SK-N-MC (cell line): Measurements from ENCODE around the gene SMG6.

Source experiments
- DNase-seq: peaks from one replicate; pipeline ENCODE4 v3.0.0-alpha.2; 2011; ENCODE audit warnings: low read depth, low spot score
- H3K27ac ChIP-seq: fragments of 200-600 bp; sonication (generic); 2 replicates; pipeline ENCODE4 v1.5.1; 2016; ENCODE audit warnings: mixed run types
- H3K36me3 ChIP-seq: fragments of 200-600 bp; sonication (generic); 2 replicates; pipeline ENCODE4 v1.6.1; 2017; ENCODE audit warnings: antibody characterized with exemption, low read length, mixed read lengths; ENCODE audit not compliant: insufficient read depth
- H3K4me3 ChIP-seq: fragments of 200-600 bp; sonication (generic); 2 replicates; pipeline ENCODE4 v1.5.1; 2016
- H3K9ac ChIP-seq: fragments of 200-600 bp; sonication (generic); 2 replicates; pipeline ENCODE4 v1.8.0; 2017; ENCODE audit warnings: mixed run types, mixed read lengths; ENCODE audit not compliant: insufficient read length
- H3K9me3 ChIP-seq: fragments of 200-600 bp; sonication (generic); 2 replicates; pipeline ENCODE4 v1.6.1; 2017; ENCODE audit warnings: low read depth, mild to moderate bottlenecking, antibody characterized with exemption, low read length, moderate library complexity, mixed read lengths
- EZH2 ChIP-seq: fragments of 200-600 bp; sonication (generic); IDR thresholded peaks from one replicate; pipeline ENCODE4 v1.6.1; 2017; ENCODE audit warnings: antibody characterized with exemption
- FOXP2 ChIP-seq: optimal IDR thresholded peaks from 2 replicates; pipeline ENCODE3; 2011; ENCODE audit warnings: mild to moderate bottlenecking, moderate library complexity; ENCODE audit not compliant: insufficient read depth; ENCODE audit errors: extremely low read length, control extremely low read depth
- POLR2AphosphoS5 ChIP-seq: IDR thresholded peaks from 2 replicates; pipeline ENCODE4 v1.6.1; 2012; ENCODE audit warnings: mild to moderate bottlenecking, low read depth, low read length, borderline replicate concordance

Gene SMG6

GRCh38 chr17:2241823-2242222 lies 61.8 kb downstream of the SMG6 start:
- Histone ChIP-seq H3K9ac (no peak overlapping the region), H3K27ac (peak overlapping the region; percentile 19; the same call in 1 of the 2 replicates), H3K4me3 (no peak overlapping the region), H3K9me3 (no peaks in the 10 kb centered on the region), H3K36me3 (no peaks in the 10 kb centered on the region; the same call in 1 of the 2 replicates)
- DNase-seq = no peak
- TF ChIP-seq EZH2 (no peak), POLR2AphosphoS5 (no peak), FOXP2 (no peak)

DNA sequence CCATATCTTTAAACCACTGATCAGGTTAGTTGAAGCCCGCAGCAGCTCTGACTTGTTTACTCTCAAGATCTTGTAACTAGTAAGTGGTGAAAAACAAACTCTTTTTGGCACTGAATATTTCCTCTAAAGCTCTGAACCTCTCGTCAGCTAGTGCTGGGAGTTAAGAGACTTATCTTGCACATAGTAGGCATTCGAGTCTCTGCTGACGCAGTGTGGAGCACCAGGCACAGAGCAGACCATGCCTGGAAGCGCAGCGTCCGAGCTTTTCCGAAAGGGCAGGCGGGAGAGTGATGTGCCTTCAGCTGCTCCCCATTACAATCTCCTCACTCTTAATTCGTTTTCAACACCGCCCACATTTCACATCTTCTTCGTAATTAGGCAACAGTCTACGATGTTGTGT lies 63.0 kb downstream of the SMG6 start:
- Histone ChIP-seq H3K9ac (no peak overlapping the region), H3K36me3 (no peaks in the 10 kb centered on the region; the same call in 1 of the 2 replicates), H3K27ac (no peak overlapping the region), H3K4me3 (no peak overlapping the region), H3K9me3 (no peaks in the 10 kb centered on the region)
- TF ChIP-seq POLR2AphosphoS5 (no peak), EZH2 (no peak), FOXP2 (no peak)
- no peak for DNase-seq

DNA sequence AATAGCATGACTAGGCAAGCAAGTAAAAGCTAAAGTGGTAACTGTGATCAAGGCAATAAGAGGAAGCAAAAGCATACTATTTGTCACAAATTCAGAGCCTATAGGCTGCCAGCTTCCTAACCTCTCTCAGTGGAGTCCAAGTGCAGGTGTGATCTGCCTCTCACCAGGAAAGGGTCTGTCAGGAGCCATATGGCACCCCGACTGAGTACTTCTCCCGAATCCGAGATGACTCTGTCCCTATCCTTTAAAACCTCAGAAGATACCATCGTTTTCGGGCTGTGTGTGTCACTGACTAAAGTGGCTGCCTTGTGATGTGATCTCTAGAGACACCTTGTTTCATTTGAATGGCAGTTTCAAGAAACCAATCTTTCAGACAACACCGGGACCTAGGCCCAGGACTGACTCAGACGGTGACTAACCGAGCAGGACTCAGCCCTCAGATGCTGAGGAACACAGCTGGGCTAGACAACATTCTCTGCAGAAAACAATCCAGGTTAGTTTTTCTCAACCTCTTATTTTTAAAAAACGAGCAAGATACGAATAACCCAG lies 63.6 kb downstream of the SMG6 start:
- no peak overlapping the region for H3K4me3 ChIP-seq
- no peaks in the 10 kb centered on the region for H3K9me3 ChIP-seq
- TF ChIP-seq POLR2AphosphoS5 (no peak), FOXP2 (no peak), EZH2 (no peak)
- DNase-seq = no peak
- no peak overlapping the region for H3K9ac ChIP-seq
- no peaks in the 10 kb centered on the region; the same call in 1 of the 2 replicates for H3K36me3 ChIP-seq
- no peak overlapping the region for H3K27ac ChIP-seq

GRCh38 chr17:2239170-2239551 lies 64.4 kb downstream of the SMG6 start:
- Histone ChIP-seq H3K4me3 (no peak overlapping the region), H3K9ac (no peak overlapping the region), H3K9me3 (no peaks in the 10 kb centered on the region), H3K36me3 (no peaks in the 10 kb centered on the region; the same call in 1 of the 2 replicates), H3K27ac (no peak overlapping the region)
- TF ChIP-seq FOXP2 (no peak), POLR2AphosphoS5 (no peak), EZH2 (no peak)
- DNase-seq = no peak

DNA sequence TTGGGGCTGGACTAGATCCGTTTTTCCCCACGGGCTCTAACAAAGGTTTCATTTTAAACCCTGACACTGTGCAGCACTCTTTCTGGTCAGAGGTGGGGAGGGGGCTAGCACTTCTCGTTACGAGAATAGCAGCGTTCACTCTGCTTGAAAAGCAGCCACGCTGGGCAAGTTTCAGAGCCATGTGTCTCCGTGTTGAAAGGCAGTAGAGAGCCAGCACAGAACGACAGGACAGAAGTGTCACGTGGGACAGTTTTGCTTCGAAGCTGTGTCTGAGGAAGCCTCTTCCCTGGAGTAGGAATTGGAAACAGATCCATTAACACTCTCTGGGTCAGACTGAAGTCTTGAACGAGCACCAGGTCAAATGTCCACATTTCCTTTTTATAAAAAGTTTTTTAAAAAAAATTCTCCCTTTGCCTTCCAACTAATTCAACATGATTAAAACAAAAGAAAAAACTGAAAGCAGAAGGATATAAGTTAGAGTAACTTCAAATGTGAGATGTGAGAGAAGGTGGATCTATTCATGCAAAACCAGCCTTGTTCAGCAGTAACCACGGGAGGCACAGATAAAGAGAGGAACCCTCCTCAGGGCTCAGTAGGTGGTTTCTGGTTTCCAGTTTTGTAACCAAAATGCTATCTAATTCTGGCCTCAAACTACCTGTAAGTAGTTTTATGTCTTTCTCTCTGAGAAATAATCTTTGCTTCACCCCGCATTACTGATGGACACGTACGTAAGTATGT lies 65.0 kb downstream of the SMG6 start:
- TF ChIP-seq EZH2 = no peak
- TF ChIP-seq FOXP2 = no peak
- TF ChIP-seq POLR2AphosphoS5 = no peak
- H3K27ac ChIP-seq = no peak overlapping the region
- no peaks in the 10 kb centered on the region; the same call in 1 of the 2 replicates for H3K36me3 ChIP-seq
- peak overlapping the region; percentile 29 for H3K9ac ChIP-seq
- H3K9me3 ChIP-seq = no peaks in the 10 kb centered on the region
- DNase-seq = no peak
- no peak overlapping the region for H3K4me3 ChIP-seq

- no peaks in the 10 kb centered on the region; the same call in 1 of the 2 replicates for H3K36me3 ChIP-seq
- no peak overlapping the region for H3K27ac ChIP-seq
- no peaks in the 10 kb centered on the region for H3K9me3 ChIP-seq
- no peak overlapping the region for H3K9ac ChIP-seq
- DNase-seq = no peak
- H3K4me3 ChIP-seq = no peak overlapping the region
- TF ChIP-seq EZH2 = no peak
- TF ChIP-seq FOXP2 = no peak
These were observed 65.6 kb downstream of the SMG6 start for GRCh38 chr17:2237950-2238349.

GRCh38 chr17:2237521-2237921 lies 66.1 kb downstream of the SMG6 start:
- Histone ChIP-seq H3K9ac (no peak overlapping the region), H3K9me3 (no peaks in the 10 kb centered on the region), H3K27ac (no peak overlapping the region), H3K4me3 (no peak overlapping the region), H3K36me3 (no peaks in the 10 kb centered on the region)
- DNase-seq = no peak
- TF ChIP-seq EZH2 (no peak), POLR2AphosphoS5 (no peak), FOXP2 (no peak)

DNA sequence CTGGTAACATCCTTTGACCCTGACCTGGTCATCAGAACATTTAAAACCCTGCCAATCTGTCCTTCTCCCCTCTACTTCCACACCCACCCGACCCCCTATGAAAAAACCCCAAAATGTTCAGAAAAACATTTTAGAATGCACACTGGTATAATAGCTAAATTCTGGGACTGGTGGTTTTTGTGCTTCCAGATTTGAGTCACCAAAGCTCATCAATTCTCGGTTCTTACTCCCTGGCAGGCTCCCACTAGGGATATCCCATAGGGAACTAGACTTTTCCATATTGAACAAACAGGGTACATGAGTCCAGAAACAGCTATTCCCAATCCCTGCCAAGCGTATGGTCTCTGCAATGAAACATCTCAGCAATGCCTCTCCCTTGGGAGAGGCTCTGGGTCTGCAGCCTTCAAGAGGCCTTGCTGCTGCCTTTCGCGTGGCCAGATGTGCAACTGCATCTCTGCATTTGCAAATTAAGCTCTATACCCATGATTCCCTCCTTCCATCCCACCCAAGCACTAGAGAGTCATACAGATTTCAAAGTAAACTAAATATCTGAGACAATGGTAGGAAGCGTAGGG lies 67.7 kb downstream of the SMG6 start:
- H3K27ac ChIP-seq = no peak overlapping the region
- TF ChIP-seq EZH2 (no peak), POLR2AphosphoS5 (no peak), FOXP2 (no peak)
- H3K36me3 ChIP-seq = no peaks in the 10 kb centered on the region
- no peak overlapping the region for H3K9ac ChIP-seq
- no peak for DNase-seq
- no peaks in the 10 kb centered on the region for H3K9me3 ChIP-seq
- H3K4me3 ChIP-seq = no peak overlapping the region
